Neural progenitor cell (in vitro differentiated cells): Measurements from ENCODE around the gene TCHH. TPM values are rescaled to one million over a fixed set of nuclear protein-coding genes. Genes with fewer than 3 reads are reported as not detected.

ENCODE experiments used
- DNase-seq: peaks from one replicate; pipeline ENCODE4 v3.0.0-alpha.2; 2016; ENCODE audit warnings: low spot score
- H2AFZ ChIP-seq: fragments of 200-600 bp; sonication (generic); replicated peaks from 2 replicates; pipeline ENCODE4 v1.6.1; 2016; ENCODE audit warnings: antibody characterized with exemption
- H3F3A ChIP-seq: fragments of 200-600 bp; sonication (generic); 2 replicates; pipeline ENCODE4 v1.6.1; 2016; ENCODE audit warnings: antibody characterized with exemption, low read depth
- H3K27ac ChIP-seq: fragments of 200-600 bp; sonication (generic); 2 replicates; pipeline ENCODE4 v1.5.1; 2016; ENCODE audit warnings: mild to moderate bottlenecking
- H3K27me3 ChIP-seq: fragments of 200-600 bp; sonication (generic); 2 replicates; pipeline ENCODE4 v1.6.1; 2016; ENCODE audit warnings: mild to moderate bottlenecking, moderate library complexity
- H3K36me3 ChIP-seq: fragments of 200-600 bp; sonication (generic); 2 replicates; pipeline ENCODE4 v1.5.1; 2016
- H3K4me1 ChIP-seq: fragments of 200-600 bp; sonication (generic); 2 replicates; pipeline ENCODE4 v1.6.1; 2016; ENCODE audit warnings: mixed run types
- H3K4me2 ChIP-seq: fragments of 200-600 bp; sonication (generic); 2 replicates; pipeline ENCODE4 v1.6.1; 2016
- H3K4me3 ChIP-seq: fragments of 200-600 bp; sonication (generic); 2 replicates; pipeline ENCODE4 v1.5.1; 2016
- H3K79me2 ChIP-seq: fragments of 200-600 bp; sonication (generic); 2 replicates; pipeline ENCODE4 v1.6.1; 2016; ENCODE audit warnings: low read depth
- H3K9ac ChIP-seq: fragments of 200-600 bp; sonication (generic); 2 replicates; pipeline ENCODE4 v1.6.1; 2016
- H3K9me3 ChIP-seq: fragments of 200-600 bp; sonication (generic); 2 replicates; pipeline ENCODE4 v1.5.1; 2016; ENCODE audit warnings: low read depth
- H4K20me1 ChIP-seq: fragments of 200-600 bp; sonication (generic); 2 replicates; pipeline ENCODE4 v1.6.1; 2016; ENCODE audit warnings: low read depth
- H3K27ac Mint-ChIP-seq: 3 replicates; pipeline ENCODE4 v1.8.0; 2021; ENCODE audit warnings: mixed read lengths
- H3K27me3 Mint-ChIP-seq: 2 replicates; pipeline ENCODE4 v1.8.0; 2022; ENCODE audit warnings: low read depth, mild to moderate bottlenecking, inconsistent platforms, moderate library complexity, mixed read lengths; ENCODE audit not compliant: insufficient read depth
- H3K36me3 Mint-ChIP-seq: 3 replicates; pipeline ENCODE4 v1.8.0; 2021; ENCODE audit warnings: mixed read lengths
- H3K4me1 Mint-ChIP-seq: 3 replicates; pipeline ENCODE4 v1.8.0; 2021; ENCODE audit warnings: mixed read lengths
- H3K4me3 Mint-ChIP-seq: 3 replicates; pipeline ENCODE4 v1.8.0; 2021; ENCODE audit warnings: mild to moderate bottlenecking, moderate library complexity, mixed read lengths
- H3K9me3 Mint-ChIP-seq: 3 replicates; pipeline ENCODE4 v1.8.0; 2020; ENCODE audit warnings: mixed read lengths
- EZH2 ChIP-seq: fragments of 200-600 bp; sonication (generic); IDR thresholded peaks from 2 replicates; pipeline ENCODE4 v1.6.1; 2017; ENCODE audit warnings: antibody characterized with exemption, mild to moderate bottlenecking, moderate library complexity
- EZH2phosphoT487 ChIP-seq: fragments of 200-600 bp; sonication (generic); IDR thresholded peaks from 2 replicates; pipeline ENCODE4 v1.6.1; 2017; ENCODE audit warnings: antibody characterized with exemption
- total RNA-seq: library from RNA; depleted of rRNA; stranded (reverse); fragments of >200 nt; gene quantifications from 2 replicates; pipeline ENCODE4 v1.2.3, GENCODE V29; 2015; ENCODE audit warnings: low replicate concordance
- TF ChIP-seq, protein P1 (sequence below): fragments of 200-600 bp; sonication (generic); IDR thresholded peaks from 2 replicates; pipeline ENCODE4 v1.5.1; 2017; ENCODE audit warnings: antibody characterized with exemption, mild to moderate bottlenecking

Gene TCHH
- total RNA-seq, 1 donor from 2014 or later: 0.07 TPM

DNA sequence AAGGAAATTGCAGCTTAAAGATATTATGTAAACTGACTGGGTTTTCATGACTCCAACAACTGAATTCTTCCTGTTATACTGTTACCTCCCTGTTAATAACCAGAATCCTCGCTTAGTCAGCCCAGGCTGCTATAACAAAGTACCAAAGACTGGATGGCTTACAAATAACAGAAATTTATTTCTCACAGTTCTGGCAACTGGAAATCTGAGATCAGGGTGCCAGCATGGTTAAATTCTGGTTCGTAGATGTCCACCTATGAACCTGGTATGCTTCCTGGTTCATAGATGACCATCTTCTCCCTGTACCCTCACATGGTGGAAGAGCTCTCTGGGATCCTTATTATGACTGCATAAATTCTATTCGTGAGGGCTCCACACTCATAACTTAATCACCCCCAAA, 18.3 kb downstream of the TCHH start:
- Histone ChIP-seq H3K4me3 (no peak overlapping the region), H3F3A (no peaks in the 10 kb centered on the region), H3K4me2 (no peak overlapping the region), H3K9ac (no peak overlapping the region), H3K36me3 (no peaks in the 10 kb centered on the region), H3K27me3 (no peaks in the 10 kb centered on the region), H2AFZ (no peak overlapping the region), H4K20me1 (no peaks in the 10 kb centered on the region), H3K79me2 (no peaks in the 10 kb centered on the region), H3K9me3 (peaks cover 10% of the 10 kb centered on the region), H3K4me1 (no peaks in the 10 kb centered on the region), H3K27ac (no peak overlapping the region)
- no peak overlapping the region for H3K27ac Mint-ChIP-seq
- H3K27me3 Mint-ChIP-seq: peaks cover 3% of the 10 kb centered on the region
- no peaks in the 10 kb centered on the region for H3K9me3 Mint-ChIP-seq
- no peaks in the 10 kb centered on the region for H3K4me1 Mint-ChIP-seq
- no peaks in the 10 kb centered on the region for H3K36me3 Mint-ChIP-seq
- DNase-seq: no peak
- TF ChIP-seq EZH2phosphoT487 (no peak), EZH2 (no peak)
- TF ChIP-seq, protein P1, sequence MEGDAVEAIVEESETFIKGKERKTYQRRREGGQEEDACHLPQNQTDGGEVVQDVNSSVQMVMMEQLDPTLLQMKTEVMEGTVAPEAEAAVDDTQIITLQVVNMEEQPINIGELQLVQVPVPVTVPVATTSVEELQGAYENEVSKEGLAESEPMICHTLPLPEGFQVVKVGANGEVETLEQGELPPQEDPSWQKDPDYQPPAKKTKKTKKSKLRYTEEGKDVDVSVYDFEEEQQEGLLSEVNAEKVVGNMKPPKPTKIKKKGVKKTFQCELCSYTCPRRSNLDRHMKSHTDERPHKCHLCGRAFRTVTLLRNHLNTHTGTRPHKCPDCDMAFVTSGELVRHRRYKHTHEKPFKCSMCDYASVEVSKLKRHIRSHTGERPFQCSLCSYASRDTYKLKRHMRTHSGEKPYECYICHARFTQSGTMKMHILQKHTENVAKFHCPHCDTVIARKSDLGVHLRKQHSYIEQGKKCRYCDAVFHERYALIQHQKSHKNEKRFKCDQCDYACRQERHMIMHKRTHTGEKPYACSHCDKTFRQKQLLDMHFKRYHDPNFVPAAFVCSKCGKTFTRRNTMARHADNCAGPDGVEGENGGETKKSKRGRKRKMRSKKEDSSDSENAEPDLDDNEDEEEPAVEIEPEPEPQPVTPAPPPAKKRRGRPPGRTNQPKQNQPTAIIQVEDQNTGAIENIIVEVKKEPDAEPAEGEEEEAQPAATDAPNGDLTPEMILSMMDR: no peak
- H3K4me3 Mint-ChIP-seq: no peak overlapping the region

DNA sequence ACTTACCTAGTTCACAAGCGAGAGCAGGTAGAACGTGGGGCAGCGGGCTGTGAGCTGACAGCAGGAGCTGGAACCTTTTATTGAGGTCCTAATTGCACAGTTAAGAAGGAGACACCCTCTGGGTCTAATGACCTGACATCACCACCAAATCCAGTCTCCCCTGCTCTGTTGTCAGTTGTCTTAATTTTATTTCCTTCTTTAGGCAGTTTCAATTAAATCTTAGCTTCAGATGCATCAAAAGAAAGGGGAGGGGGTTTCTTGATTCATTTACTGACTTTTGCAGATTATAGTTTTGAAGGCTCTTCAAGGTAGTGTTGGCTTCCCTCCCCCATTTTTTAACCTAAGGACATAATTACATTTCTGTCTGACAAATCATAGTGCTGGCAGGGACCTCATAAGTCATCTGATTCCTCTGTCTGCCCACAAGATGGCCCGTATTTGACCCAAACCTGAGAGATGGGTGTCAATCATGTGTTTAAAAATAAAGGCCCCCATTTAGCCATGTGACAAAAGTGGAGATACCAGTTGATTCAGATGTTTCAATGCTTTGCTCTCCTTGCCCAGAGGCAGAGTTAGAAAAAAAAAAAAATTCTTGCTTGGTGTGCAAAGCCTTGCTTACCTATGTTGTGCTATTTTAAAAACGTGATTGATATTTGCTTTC, 26.1 kb downstream of the TCHH start, which contains the start of gene TCHHL1:
Gene TCHHL1, minus strand, starts transcription at position 51 of the 661 bp plus-strand sequence. CDS start 921 bp downstream, outside the sequence.
- Histone ChIP-seq H3K4me1 (no peaks in the 10 kb centered on the region), H3K9ac (no peak within 1 kb of the TSS), H3K27me3 (no peaks in the 10 kb centered on the region), H3K4me3 (no peak within 1 kb of the TSS), H3F3A (no peaks in the 10 kb centered on the region), H2AFZ (no peak within 1 kb of the TSS), H4K20me1 (no peaks in the 10 kb centered on the region), H3K4me2 (no peak within 1 kb of the TSS), H3K27ac (no peak within 1 kb of the TSS), H3K36me3 (no peaks in the 10 kb centered on the region), H3K79me2 (no peaks in the 10 kb centered on the region), H3K9me3 (peaks cover 9% of the 10 kb centered on the region)
- no peaks in the 10 kb centered on the region for H3K9me3 Mint-ChIP-seq
- TF ChIP-seq EZH2: no peak
- TF ChIP-seq EZH2phosphoT487: no peak
- TF ChIP-seq, protein P1: no peak
- H3K4me1 Mint-ChIP-seq: no peaks in the 10 kb centered on the region
- H3K27ac Mint-ChIP-seq: no peak within 1 kb of the TSS
- DNase-seq: no peak
- H3K27me3 Mint-ChIP-seq: peaks cover 5% of the 10 kb centered on the region
- no peaks in the 10 kb centered on the region for H3K36me3 Mint-ChIP-seq
- H3K4me3 Mint-ChIP-seq: no peak within 1 kb of the TSS

DNA sequence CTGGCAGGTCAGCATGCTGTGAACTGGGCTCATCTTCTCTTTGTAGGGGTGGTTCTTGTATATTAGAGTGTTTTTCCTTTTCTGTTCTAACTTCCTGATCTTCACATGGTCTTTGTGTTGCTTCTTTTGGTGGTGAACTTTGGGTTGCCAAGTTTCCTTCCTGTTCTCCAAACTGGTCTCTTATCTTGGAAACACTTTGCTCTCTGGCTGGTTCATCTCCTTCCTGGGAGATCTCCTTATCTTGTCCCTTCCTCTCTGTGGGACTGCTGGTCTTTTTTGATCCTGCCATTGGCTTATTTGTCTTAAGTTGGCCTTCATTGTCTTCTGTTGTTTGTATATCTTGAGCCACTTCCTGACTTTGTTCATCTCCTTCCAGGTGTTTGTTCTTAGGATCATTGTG, 28.5 kb downstream of the TCHH start:
- Histone ChIP-seq H3K36me3 (no peaks in the 10 kb centered on the region), H3K27ac (no peak overlapping the region), H3K27me3 (no peaks in the 10 kb centered on the region), H3K9ac (no peak overlapping the region), H4K20me1 (no peaks in the 10 kb centered on the region), H2AFZ (no peak overlapping the region), H3F3A (no peaks in the 10 kb centered on the region), H3K4me2 (no peak overlapping the region), H3K4me3 (no peak overlapping the region), H3K4me1 (no peaks in the 10 kb centered on the region), H3K9me3 (peaks cover 6% of the 10 kb centered on the region), H3K79me2 (no peaks in the 10 kb centered on the region)
- Mint-ChIP-seq H3K4me1 (no peaks in the 10 kb centered on the region), H3K9me3 (no peaks in the 10 kb centered on the region), H3K36me3 (no peaks in the 10 kb centered on the region), H3K27me3 (peaks cover 5% of the 10 kb centered on the region), H3K4me3 (no peak overlapping the region), H3K27ac (no peak overlapping the region)
- no peak for TF ChIP-seq EZH2phosphoT487
- TF ChIP-seq EZH2: no peak
- TF ChIP-seq, protein P1: no peak
- no peak for DNase-seq
